Heart left ventricle (tissue), 16 donors: ENCODE data around the gene SRCIN1. TPM values are rescaled to one million over a fixed set of nuclear protein-coding genes. Genes with fewer than 3 reads are reported as not detected.
A peak's percentile ranks its signal among the peaks of the same experiment; 100 is the strongest.

Experiments used
- ATAC-seq, 4 donors: fragments of 200-7000 bp; cut with Tn5 transposase; one replicate each; pipeline ENCODE4 v1.9.1; 2020 to 2022; ENCODE audit warnings: moderate library complexity in 4 of 4, mild to moderate bottlenecking in 3 of 4, moderate number of reproducible peaks in 1 of 4
- DNase-seq, 5 donors: peaks; one replicate each; pipeline ENCODE4 v3.0.0-alpha.2; 2020
- H3K27ac ChIP-seq, 12 donors: fragments of 200-600 bp; sonication (generic) in 4 of 12; one replicate each; pipeline versions ENCODE4 v1.5.0 to v1.8.0; 2016 to 2022; ENCODE audit warnings: mild to moderate bottlenecking in 2 of 12
- H3K27me3 ChIP-seq, 9 donors: fragments of 200-600 bp; sonication (generic) in 2 of 9; one replicate each; pipeline versions ENCODE4 v1.5.1 to v1.8.0; 2016 to 2022; ENCODE audit warnings: mild to moderate bottlenecking in 3 of 9
- H3K36me3 ChIP-seq, 9 donors: fragments of 200-600 bp; sonication (generic) in 2 of 9; one replicate each; pipeline versions ENCODE4 v1.5.0 to v1.8.0; 2018 to 2022; ENCODE audit warnings: mild to moderate bottlenecking in 2 of 9
- H3K4me1 ChIP-seq, 12 donors: fragments of 200-600 bp; sonication (generic) in 4 of 12; one replicate each; pipeline versions ENCODE4 v1.5.0 to v1.8.0; 2016 to 2022; ENCODE audit warnings: mild to moderate bottlenecking in 3 of 12
- H3K4me3 ChIP-seq, 12 donors: fragments of 200-600 bp; sonication (generic) in 4 of 12; one replicate each; pipeline versions ENCODE4 v1.5.0 to v1.8.0; 2017 to 2022; ENCODE audit warnings: mild to moderate bottlenecking in 9 of 12, moderate library complexity in 4 of 12
- H3K9me3 ChIP-seq, 12 donors: fragments of 200-600 bp; sonication (generic) in 4 of 12; one replicate each; pipeline versions ENCODE4 v1.5.0 to v1.8.0; 2016 to 2022; ENCODE audit warnings: mild to moderate bottlenecking in 1 of 12
- POLR2A ChIP-seq, 2 donors: fragments of 450-650 bp; IDR thresholded peaks; one replicate each; pipeline ENCODE4 v1.6.1; 2017; ENCODE audit warnings: antibody characterized with exemption in 2 of 2, mild to moderate bottlenecking in 2 of 2, moderate library complexity in 2 of 2
- WGBS, 4 donors: extraction: QIAGEN DNeasy Blood & Tissue Kit in 2 of 4; methylation state at CpG; one replicate each; pipeline versions ENCODE4 v1.1.5 to v1.1.7; 2013 to 2018; 5-methylcytosine and 5-hydroxymethylcytosine counted together
- intact Hi-C, 10 donors: fragments of 100-400 bp; cut with DNase I; formaldehyde crosslinking; loops; one replicate each; pipeline versions ENCODE4 v1.11.1 to v1.14.2; 2022
- polyA plus RNA-seq, 2 donors: library from polyadenylated mRNA; stranded (reverse); fragments of 200-250 nt; gene quantifications; one replicate each; pipeline ENCODE4 v1.2.3, GENCODE V29; 2013
- total RNA-seq, 9 donors: library from RNA; depleted of rRNA in 2 of 9; stranded (reverse); fragments of >200 nt in 2 of 9; fragmentation: NEBNext Ultra II Directional in 3 of 9; extraction: Animal tissue kit (Norgen Biotek cat#: 25700) in 3 of 9; gene quantifications; one replicate each; pipeline versions ENCODE4 v1.1.0 to v1.2.4, GENCODE V29; 2016 to 2023
- TF ChIP-seq, protein P1 (sequence below), 12 donors: fragments of 200-600 bp; sonication (generic) in 4 of 12; IDR thresholded peaks; one replicate each; pipeline versions ENCODE4 v1.5.0 to v1.8.0; 2018 to 2022; ENCODE audit warnings: antibody characterized with exemption in 12 of 12, mild to moderate bottlenecking in 5 of 12
- donor health status: ischemic (EF 13 %, LVEDD 7.1; RV severe dilation, severe dysfunction).
- donor health status: healthy with polysubstance abuse.
- donor health status: DM: no; HTN: yes; CAD: no.
- donor health status: DM: no; HTN: no; CAD: no.
- donor health status: ischemic (EF 25% LVEDD 6.9; RV normal size, moderate dysfunction).
- donor health status: ischemic (EF 25% LVEDD 5.7; RV mildly dilated, moderate dysfunction).
- donor health status: healthy.
- donor health status: DM: yes; HTN: yes; CAD: no.
- donor health status: ischemic (EF 35%, LVEDD 5.7; RV mildly dilated, moderate dysfunction).
- donor health status: nonischemic (EF 11% LVEDD 7.7; RV severe dilation, severe dysfunction).
- donor health status: DM: yes; HTN: yes; CAD: no.
- donor health status: PGD.
- donor health status: ischemic (EF 29% LVEDD 5.4; RV normal size, mild dysfunction).
- donor health status: nonischemic (EF 23%, LVEDD 6.1; RV moderate dilation, normal function).

Gene SRCIN1
- total and polyA plus RNA-seq, 11 donors, result 0.19 to 1.7 (median 0.95) TPM

DNA sequence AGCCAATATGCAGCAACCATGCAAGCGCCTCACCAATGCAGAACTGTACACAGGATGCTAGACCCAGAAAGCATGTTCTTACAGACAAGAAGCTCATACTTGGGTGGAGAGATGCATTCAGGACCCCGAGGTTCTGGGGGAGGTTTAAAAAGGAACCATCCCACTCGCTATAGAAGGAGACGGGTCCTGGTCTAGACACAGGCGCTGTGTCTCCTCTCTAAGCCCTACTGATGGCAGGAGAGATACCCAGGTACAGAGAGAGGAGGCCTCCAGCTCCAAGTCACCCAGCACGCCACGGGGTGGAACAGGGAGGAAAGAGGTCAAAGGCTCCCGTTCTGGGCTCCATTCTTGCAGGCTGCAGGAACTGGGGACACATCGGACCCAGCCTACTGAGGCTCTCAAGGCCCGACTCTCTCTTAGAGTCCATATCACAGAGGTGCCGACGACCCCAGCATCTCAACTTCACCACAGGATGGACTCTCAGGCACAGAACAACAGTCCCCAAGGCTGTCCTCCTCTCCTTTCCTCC is 28.0 kb downstream of the SRCIN1 start:
- ATAC-seq (no peak), DNase-seq (no peak)
- TF ChIP-seq, protein P1, sequence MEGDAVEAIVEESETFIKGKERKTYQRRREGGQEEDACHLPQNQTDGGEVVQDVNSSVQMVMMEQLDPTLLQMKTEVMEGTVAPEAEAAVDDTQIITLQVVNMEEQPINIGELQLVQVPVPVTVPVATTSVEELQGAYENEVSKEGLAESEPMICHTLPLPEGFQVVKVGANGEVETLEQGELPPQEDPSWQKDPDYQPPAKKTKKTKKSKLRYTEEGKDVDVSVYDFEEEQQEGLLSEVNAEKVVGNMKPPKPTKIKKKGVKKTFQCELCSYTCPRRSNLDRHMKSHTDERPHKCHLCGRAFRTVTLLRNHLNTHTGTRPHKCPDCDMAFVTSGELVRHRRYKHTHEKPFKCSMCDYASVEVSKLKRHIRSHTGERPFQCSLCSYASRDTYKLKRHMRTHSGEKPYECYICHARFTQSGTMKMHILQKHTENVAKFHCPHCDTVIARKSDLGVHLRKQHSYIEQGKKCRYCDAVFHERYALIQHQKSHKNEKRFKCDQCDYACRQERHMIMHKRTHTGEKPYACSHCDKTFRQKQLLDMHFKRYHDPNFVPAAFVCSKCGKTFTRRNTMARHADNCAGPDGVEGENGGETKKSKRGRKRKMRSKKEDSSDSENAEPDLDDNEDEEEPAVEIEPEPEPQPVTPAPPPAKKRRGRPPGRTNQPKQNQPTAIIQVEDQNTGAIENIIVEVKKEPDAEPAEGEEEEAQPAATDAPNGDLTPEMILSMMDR (IDR thresholded peaks at IDR 0.05), result no peak
- no peak for TF ChIP-seq POLR2A (IDR thresholded peaks at IDR 0.05)
- Histone ChIP-seq H3K36me3 (no peaks in the 10 kb centered on the region), H3K9me3 (no peaks in the 10 kb centered on the region), H3K27me3 (peaks cover 28 to 87% (median 65%) of the 10 kb centered on the region in 9 donors), H3K4me1 (peaks cover 0 to 17% (median 11%) of the 10 kb centered on the region in 12 donors), H3K27ac (no peak overlapping the region), H3K4me3 (peak overlapping the region in 1 of 12 donors; percentile 8)
- intact Hi-C loops, result loop anchor here in 1 of 10 donors (2.0 kb wide), 1 partner anchor 19 kb away; no protein-coding TSS in a partner anchor
- 29 to 34% (median 32%) methylated on average over 11 to 12 of the region's 12 CpGs for WGBS, 4 donors

DNA sequence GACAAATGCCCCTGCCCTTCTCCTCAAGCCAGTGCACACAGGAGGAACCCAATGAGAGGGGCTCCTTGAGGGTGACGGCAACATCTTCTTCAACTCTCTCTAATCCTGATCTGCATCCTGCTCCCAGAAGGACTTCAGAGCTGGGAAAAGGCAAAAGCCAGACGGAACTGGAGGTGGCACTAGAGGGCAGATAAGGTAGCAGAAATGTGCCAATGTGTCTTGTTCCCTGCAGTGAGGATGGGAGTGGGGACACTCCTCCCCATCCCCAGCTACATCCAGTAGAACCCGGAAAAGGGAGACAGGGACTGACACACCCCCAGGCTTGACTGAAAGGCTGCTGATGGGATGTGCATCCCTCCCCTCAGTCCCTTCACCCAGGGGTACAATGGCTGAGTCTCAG is 28.5 kb downstream of the SRCIN1 start:
- Histone ChIP-seq H3K4me3 (no peak overlapping the region), H3K36me3 (no peaks in the 10 kb centered on the region), H3K27ac (no peak overlapping the region), H3K27me3 (peaks cover 32 to 90% (median 70%) of the 10 kb centered on the region in 9 donors), H3K4me1 (peaks cover 0 to 22% (median 12%) of the 10 kb centered on the region in 12 donors), H3K9me3 (no peaks in the 10 kb centered on the region)
- TF ChIP-seq POLR2A (IDR thresholded peaks at IDR 0.05), result no peak
- TF ChIP-seq, protein P1 (IDR thresholded peaks at IDR 0.05), result no peak
- ATAC-seq, result no peak
- 32 to 53% (median 47%) methylated on average over 3 of the region's 3 CpGs for WGBS, 4 donors
- intact Hi-C loops, result no loop called here
- no peak for DNase-seq

DNA sequence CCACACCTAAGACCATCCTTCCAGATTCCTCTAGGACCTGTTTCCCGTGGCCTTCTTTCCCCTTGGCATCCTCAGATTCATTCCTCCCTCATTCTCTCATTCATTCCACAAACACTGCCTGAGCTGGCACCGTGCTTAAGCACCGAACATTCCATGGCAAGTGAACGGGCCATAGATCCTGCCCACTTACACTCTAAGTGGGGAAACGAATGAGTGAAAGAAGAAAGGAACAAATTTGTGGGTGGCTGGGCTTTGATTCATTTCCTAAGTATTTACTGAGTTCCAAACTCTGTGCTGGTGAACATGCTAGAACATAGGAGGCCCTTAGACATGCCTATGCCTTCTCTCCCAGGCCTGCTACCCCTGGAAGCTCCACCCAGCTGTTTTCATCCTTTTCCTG is 30.0 kb downstream of the SRCIN1 start:
- 55 to 62% (median 58%) methylated on average over 5 of the region's 5 CpGs for WGBS, 4 donors
- Histone ChIP-seq H3K4me3 (no peak overlapping the region), H3K4me1 (peaks cover 0 to 25% (median 12%) of the 10 kb centered on the region in 12 donors), H3K9me3 (no peaks in the 10 kb centered on the region), H3K36me3 (no peaks in the 10 kb centered on the region), H3K27me3 (peaks cover 32 to 98% (median 75%) of the 10 kb centered on the region in 9 donors), H3K27ac (no peak overlapping the region)
- no peak for DNase-seq
- TF ChIP-seq POLR2A (IDR thresholded peaks at IDR 0.05), result no peak
- TF ChIP-seq, protein P1 (IDR thresholded peaks at IDR 0.05), result no peak
- intact Hi-C loops, result no loop called here
- ATAC-seq, result no peak

DNA sequence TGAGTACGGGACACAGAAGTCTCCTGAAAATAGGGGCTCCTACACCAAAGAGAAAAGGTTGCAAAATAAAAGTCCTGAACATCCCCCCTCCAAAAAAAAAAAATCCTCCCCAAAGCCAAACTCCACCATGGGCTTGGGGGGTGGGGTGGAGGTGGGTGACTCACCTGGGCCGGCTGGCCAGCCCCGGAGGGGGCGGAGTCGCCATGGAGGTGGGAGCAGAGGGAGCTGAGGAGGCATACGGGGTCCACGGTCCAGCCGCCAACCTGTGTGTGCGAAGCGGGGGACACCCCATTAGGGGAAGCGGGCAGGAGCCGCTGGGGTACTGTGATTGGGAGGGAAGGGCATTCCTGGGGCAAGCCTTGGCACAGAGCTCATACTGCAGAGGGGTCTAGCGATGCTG is 31.0 kb downstream of the SRCIN1 start:
- TF ChIP-seq POLR2A (IDR thresholded peaks at IDR 0.05), result no peak
- TF ChIP-seq, protein P1 (IDR thresholded peaks at IDR 0.05), result no peak
- DNase-seq (no peak), ATAC-seq (no peak)
- Histone ChIP-seq H3K4me3 (no peak overlapping the region), H3K4me1 (peaks cover 0 to 25% (median 12%) of the 10 kb centered on the region in 12 donors), H3K9me3 (no peaks in the 10 kb centered on the region), H3K27me3 (peaks cover 32 to 100% (median 69%) of the 10 kb centered on the region in 9 donors), H3K36me3 (no peaks in the 10 kb centered on the region), H3K27ac (no peak overlapping the region)
- intact Hi-C loops, result no loop called here
- WGBS, 4 donors, result 50 to 68% (median 58%) methylated on average over 13 of the region's 13 CpGs
